HG02852 (cell line): Measurements from ENCODE around the gene CFAP97D2.
"Not testable (repeated sequence)": the region's sequence is repeated elsewhere in the genome, so short reads cannot be mapped to it uniquely, and the experiment has no call there.

Source experiments
- ATAC-seq: cut with Tn5 transposase; IDR thresholded peaks from one replicate; pipeline ENCODE4 v1.9.1; 2021; ENCODE audit warnings: mild to moderate bottlenecking, moderate library complexity; ENCODE audit not compliant: unreplicated experiment

CFAP97D2 gene

DNA sequence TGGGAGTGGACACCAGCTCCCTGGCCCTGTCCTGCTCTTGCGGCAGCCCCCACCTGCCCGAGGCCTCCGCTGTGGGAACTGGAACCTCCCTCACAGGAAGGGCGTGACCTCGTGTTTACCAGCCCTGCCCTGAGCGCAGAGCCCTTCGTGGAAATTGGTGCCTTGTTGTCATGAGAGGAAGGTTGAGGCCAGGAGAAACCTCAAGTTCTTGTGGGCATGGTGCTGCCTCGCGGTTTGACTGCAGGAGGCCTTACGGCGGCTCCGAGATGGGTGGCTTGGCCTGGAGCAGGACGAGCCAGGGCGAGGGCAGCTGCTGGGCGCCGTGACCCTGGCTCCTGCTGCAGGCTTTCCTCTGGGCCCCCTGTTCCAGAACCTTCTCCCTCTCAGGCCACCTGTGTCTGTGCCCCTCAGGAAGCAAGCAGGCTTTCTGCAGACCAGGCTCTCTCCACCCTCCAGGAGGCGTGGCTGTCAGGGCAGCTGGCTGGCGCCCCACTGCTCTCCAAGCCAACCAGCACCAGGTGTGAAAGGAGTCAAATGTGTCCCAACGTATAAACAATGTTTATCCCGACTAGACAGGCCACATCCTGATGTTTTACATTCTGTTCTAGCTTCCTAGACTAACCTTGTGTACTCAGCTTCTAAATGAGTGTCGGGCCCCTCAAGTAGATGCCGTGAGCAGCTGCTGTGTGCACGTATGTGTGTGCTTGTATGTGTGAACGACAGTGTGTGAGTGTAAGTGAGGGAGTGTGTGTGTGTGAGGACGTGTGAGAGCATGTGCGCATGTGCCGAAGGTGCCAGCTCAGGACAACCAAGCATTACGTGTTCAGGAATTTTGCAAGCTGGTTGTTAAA lies 36.2 kb upstream of the CFAP97D2 start:
- ATAC-seq: no peak

- no peak for ATAC-seq
Measured at GRCh38 chr13:114143806-114144605, 35.1 kb upstream of the CFAP97D2 start.

DNA sequence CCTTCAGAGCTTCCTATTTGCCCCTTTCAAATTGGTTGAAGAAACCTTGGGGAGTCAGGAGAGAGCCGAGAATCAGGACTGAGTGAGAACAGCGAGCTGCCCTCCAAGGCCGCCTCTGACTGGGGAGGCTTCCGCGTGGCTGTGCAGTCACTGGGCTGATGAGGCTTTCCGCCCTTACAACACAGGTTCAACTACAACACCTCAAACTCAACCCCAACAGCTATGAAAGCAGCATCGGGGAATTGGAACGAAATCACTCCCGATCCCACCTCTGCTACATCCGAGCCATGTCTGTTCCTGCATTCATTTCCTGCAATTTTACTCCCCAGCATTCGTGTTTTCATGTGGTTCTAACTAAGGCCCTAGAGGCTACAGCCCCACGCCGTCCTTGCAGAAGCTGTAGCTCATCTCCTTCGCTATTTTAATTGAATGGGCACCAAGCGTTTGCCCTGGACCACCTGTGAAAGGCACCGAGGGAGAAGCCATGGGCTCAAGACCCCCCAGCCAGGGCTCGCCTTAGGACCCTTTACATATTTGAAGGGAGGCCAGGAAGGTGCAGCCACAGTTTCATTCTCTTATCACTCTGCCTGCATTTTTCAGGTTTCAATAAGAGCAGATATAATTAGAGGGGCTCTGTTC lies 34.3 kb upstream of the CFAP97D2 start:
- no peak for ATAC-seq

DNA sequence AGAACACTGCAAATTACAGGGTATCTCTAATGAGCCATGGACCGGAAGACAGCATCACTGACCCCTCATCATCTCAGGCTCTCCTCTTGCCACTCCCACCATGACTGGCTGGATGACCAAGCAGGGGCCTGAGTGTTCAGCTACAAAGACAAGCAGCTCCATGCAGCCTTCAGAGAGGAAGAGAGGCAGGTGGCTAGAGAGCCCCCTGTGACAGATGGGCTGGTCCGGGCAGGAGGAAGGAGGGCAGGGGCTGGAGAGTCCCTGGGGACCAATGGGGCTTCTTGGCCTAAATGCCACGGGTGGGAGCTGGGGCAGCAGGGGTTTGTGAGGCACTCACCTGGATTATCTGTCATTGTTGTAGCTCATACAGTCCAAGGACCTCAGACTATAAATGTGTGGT lies 33.8 kb upstream of the CFAP97D2 start:
- no peak for ATAC-seq

DNA sequence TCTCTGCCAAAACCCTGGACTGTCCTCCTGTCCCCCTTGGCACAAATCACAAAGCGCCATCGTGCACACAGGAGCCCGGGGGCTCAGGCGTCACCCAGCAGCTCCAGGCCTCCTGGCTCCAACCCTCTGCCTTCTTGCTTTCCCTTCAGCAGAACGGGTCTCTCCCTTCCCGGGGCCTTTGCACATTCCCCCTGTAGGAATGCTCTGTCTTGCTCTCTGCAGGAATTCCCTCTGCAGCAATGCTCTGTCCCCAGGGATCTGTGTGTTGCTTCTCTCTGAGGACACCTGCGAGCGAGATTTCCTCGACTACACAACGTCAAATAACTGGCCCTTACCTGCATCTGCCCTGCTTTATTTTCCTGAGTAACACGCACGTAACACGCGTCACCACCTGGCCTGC lies 33.3 kb upstream of the CFAP97D2 start:
- ATAC-seq: no peak

DNA sequence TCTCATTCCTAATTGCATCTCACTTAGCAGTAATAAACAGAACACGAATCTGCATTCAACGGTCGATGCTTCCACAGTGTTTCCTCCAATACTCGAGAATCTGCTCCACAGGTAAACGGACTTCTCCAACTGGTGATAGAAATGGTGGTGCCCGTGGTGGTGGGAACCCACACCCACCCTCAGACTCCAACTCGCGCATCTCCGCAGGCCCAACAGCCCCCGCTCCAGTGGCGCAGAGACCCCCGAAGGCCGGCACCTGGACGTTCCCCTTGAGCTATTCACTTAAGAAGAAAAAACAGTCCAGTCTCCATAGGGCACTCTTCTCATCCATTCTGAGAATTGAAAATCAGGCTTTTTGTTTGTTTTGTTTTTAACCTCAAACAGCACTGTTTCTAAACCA lies 32.9 kb upstream of the CFAP97D2 start:
- ATAC-seq: no peak

- ATAC-seq: no peak
Measured at GRCh38 chr13:114146629-114147028, 32.4 kb upstream of the CFAP97D2 start.

DNA sequence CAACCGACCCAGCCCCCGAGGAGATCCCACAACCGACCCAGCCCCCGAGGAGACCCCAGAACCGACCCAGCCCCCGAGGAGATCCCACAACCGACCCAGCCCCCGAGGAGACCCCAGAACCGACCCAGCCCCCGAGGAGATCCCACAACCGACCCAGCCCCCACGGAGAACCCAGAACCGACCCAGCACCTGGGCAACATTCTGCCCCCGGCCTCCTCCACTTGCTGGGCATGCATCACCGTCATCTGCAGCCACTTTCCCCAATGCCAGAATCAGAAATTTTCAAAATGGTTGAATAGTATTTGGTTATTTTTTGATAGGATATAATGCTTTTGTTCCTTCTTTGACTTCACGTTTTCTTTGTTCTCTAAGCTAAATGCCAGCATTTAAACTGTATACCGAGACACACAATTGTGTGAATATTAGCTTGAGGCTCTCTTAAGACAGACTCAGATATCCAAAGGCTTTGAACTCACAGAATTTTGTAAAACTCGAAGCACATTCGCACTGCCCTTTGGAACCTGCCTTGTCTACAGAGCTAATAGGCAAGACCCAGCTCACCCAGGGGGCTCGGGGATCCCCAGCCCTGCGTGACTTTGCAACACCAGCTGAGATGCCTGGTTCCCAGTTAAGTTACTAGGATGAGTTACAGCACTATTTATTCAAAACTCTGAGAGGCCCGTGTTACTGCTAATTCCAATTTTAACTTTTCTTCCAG lies 31.1 kb upstream of the CFAP97D2 start:
- no peak for ATAC-seq

GRCh38 chr13:114148521-114148855 lies 30.6 kb upstream of the CFAP97D2 start:
- peak; percentile 84 for ATAC-seq

DNA sequence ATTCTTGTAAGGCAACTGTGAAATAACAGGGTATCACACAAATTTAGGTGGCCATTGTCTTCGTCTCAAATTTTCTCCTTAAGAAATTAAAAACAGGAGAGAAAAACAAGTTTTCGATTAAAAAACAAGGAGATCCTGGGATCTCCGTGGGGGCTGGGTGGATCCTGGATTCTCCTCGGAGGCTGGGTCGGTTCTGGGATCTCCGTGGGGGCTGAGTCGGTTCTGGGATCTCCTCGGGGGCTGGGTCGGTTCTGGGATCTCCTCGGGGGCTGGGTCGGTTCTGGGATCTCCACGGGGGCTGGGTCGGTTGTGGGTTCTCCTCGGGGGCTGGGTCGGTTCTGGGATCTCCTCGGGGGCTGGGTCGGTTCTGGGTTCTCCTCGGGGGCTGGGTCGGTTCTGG lies 30.2 kb upstream of the CFAP97D2 start:
- not testable (repeated sequence) for ATAC-seq

DNA sequence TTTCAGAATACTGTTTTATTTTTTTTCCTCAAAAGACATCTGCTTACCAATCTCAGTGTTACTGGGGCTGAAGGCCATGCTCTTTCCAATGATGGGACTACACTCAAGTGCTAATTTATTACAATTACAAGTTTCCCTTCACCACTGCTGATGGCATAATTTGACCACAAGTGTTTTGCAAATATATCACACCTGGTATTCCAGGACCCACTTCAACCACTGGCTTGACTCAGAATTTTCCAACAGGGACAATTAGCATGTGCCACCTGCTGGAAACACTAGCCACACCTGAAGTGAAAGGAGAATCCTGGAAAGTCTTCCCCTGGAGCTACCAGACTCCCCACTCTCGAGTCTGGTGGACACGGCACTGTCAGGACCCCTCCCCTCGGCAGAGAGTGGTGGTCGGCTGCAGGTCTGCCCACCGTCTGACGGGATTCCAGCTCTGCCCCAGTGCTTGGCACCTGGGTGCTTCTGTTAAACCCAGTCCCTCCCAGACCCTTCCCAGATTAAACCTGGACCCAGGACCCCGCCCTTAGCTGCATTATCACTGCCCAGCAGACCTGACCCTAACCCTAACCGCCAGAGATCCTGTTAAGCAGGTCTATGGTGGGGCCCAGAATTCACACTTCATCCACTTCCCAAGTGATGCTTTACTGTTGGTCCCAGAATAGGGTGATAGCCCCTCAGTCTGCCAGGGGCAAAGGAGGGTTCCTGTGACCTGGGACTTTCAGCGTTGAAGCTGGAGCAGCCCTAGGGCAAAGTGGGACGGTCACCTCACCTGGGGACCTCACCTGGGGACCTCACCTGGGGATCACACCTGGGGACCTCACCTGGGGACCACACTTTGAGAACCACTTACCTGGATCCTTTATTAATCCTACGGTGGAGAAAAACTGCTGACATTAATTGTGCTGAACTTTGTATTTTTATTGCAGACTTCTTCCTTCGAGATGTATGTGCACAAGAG lies 29.0 kb upstream of the CFAP97D2 start:
- no peak for ATAC-seq

DNA sequence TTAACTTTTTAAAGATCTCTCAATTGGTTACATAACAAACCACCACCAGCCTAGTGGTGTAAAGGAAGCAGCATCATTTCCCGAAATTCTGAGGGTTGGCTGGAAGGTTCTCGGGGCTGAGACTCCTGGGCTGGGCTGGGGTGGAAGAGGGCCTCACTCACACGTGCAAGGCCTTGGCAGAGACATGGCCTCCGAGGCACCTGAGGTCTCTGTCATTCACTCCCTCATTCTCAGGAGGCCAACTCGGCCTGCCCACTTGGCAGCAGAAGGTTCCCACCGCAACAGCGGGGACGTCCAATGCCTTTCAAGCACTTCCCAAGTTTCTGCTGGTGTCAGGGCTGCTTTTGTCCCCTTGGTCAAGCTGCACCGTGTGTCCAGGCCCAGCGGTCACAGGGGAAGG lies 28.0 kb upstream of the CFAP97D2 start:
- ATAC-seq: no peak

DNA sequence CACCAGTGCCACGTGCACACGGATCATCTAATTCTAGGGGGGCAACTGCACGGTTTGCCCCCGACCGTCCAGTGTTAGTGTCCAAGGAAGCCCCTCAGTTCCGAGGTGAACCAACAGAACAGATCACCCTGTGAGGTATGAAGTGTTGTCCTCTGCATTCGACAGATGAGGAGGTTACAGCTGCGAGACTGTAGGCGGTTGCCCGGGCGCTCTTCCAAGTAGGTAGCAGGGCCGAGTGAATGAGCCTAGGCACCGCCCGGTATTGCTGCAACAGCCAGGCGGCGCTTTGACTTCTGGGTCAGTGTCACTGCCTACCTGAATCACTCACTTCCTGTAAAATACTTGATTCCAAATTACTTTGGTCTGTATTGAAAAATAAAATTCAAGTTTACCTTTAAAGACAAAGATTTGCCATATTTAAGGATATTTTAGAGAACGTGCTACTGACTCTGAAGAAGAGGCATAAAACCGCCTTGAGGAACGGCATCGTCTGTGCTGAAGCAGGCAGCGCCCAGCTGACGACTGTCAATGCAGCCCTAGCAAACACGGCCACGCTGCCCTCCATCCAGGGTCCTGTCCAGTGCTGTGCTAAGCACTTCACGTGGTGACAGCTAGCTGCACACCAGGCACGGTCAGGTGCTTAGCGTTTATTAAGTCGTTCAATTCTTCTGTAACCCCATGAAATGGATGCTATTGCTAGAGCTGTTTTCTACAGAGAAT lies 27.3 kb upstream of the CFAP97D2 start:
- ATAC-seq: no peak

DNA sequence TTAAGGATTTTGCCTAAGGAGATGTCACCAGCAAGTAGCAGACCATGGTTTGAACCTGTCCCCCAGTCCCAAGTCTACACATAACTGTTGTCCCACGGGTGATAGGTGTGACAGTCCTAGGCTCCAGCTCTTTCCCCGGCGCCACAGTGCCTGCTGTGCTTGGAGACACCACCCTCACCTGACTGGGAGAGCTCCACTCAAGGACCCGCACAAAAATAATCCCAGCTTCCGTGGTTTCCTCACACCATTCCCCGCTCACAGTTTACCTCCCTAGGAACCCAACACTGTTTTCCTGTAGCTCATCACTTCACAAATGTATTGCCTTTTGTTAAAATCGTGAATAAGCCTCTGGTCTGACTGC lies 26.8 kb upstream of the CFAP97D2 start:
- ATAC-seq: no peak

DNA sequence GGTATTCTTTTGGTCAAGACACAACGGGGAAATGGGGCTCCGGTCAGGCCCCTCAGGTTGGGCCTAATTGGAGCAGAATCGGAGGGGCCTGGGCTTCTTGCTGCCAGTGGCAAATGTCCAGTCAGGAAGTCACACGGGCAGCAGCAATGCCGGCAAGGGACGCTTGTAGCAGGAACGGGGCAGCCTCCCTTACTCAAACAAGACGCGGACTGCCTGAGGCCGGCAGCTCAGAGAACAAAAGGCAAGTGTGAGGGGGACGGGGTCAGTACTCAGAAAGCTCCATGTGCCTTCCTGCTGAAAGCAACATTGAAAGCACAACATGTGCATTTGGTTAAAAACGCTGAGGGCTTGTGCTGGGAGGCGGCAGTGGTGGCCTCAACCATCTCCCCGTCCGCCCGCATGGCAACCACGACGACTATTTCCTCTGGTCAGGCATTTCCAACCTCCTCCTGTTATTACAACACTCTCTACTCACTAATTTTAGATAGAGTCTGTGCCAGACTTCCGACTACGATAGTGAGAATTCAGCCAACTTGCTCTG lies 26.2 kb upstream of the CFAP97D2 start:
- ATAC-seq: no peak

GRCh38 chr13:114153485-114154080 lies 25.5 kb upstream of the CFAP97D2 start:
- ATAC-seq: no peak

GRCh38 chr13:114154476-114154875 lies 24.6 kb upstream of the CFAP97D2 start:
- ATAC-seq: no peak

DNA sequence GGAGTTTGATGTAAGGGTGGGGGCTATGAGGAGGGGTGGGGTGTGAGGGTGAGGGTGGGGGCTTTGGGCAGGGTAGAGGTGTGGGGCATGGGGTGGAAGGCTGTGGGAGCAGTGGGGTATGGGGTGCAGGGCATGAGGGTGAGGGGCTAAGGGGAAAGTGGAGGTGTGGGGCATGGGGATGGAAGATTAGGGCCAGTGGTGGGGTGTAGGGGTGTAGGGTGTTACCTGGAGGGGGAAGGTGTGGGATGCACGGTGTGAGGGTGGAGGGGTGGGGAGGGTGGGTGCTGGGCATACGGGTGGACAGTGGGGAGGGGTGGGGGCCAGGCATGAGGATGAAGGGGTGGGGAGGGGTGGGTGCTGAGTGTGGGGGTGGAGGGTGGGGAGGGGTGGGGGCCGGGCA lies 23.7 kb upstream of the CFAP97D2 start:
- ATAC-seq: no peak
